PFSK-1 (cell line): ENCODE results near the gene IGFL2.

Source experiments
- FOXP2 ChIP-seq: optimal IDR thresholded peaks from 2 replicates; pipeline ENCODE3; 2011; ENCODE audit warnings: borderline replicate concordance, control low read depth, inconsistent platforms; ENCODE audit not compliant: insufficient read depth; ENCODE audit errors: extremely low read length, extremely low read depth
- POLR2AphosphoS5 ChIP-seq: IDR thresholded peaks from 2 replicates; pipeline ENCODE4 v1.6.1; 2012; ENCODE audit warnings: low read depth, mild to moderate bottlenecking, control low read depth, low read length, moderate library complexity
- REST ChIP-seq, 2 experiments: IDR thresholded peaks; 2 replicates each; pipeline versions ENCODE4 v1.6.1 to v1.8.0; 2011 to 2012; ENCODE audit warnings: low read depth in 2 of 2, low read length in 2 of 2, control low read depth in 1 of 2, inconsistent platforms in 1 of 2, mild to moderate bottlenecking in 1 of 2, moderate library complexity in 1 of 2; ENCODE audit not compliant: insufficient read depth in 1 of 2
- SIN3A ChIP-seq: IDR thresholded peaks from 2 replicates; pipeline ENCODE4 v1.6.1; 2012; ENCODE audit warnings: mild to moderate bottlenecking, low read length, moderate library complexity, borderline replicate concordance; ENCODE audit not compliant: insufficient read depth
- TAF1 ChIP-seq: IDR thresholded peaks from 2 replicates; pipeline ENCODE4 v1.6.1; 2012; ENCODE audit warnings: low read length, control low read depth, borderline replicate concordance; ENCODE audit not compliant: insufficient read depth

DNA sequence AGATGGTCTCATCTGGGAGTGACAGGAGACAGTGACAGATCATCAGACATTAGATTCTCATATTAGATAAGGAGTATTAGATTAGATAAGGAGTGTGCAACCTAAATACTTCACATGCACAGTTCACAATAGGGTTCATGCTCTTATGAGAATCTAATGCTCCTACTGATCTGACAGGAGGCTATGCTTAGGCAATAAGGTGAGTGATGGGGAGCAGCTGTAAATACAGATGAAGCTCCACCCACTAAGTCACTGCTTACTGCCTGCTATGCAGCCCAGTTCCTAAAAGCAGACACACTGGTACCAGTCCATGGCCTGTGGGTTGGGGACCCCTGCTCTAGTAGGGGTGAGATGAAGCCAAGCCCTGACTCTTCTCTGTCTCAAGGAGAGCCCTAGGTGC is 13.5 kb upstream of the IGFL2 start:
- no peak for TF ChIP-seq POLR2AphosphoS5
- no peak for TF ChIP-seq REST (IDR thresholded peaks at IDR 0.05; ENCODE audit: insufficient read depth in 1 of 2, low read depth in 2 of 2, low read length in 2 of 2)
- TF ChIP-seq SIN3A = no peak
- no peak for TF ChIP-seq TAF1
- TF ChIP-seq FOXP2 = no peak
